ENCODE results near the gene TRIP13.

Gene TRIP13

DNA sequence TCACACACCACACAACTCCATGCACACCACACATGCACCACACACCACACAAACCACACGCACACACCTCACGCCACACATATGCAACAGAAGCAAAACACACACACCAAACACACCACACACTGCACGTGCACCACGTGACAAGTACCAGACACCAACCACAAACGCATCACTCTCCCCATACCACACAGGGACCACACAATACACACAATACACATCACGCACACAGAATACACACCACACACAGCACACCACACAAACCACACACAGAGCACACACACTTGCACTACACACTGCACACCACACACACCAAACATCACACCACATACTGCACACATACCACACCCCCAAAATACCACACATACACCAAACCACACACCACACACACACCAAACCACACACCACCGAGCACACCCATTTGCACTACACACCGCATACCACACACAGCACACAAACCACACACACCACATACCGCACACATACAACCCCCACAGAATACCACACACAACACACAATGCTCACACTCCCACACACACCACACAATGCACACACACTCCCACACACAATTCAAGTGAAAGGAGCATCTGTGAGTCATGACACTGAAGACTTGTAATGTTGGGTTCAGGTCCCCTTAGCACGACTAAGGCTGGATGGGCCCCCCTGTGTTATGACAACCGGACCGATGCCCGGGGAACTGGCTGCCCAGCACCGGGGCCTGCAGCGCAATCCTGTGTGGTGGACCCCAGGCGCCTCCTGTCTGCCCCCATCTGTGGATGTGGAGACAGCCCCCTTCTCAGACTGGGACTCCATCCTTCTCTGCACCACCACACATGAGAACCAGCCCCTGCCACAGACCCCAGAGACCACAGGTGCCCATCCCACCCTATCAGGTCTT lies 35.9 kb upstream of the TRIP13 start:
- Histone ChIP-seq H3K9me3 (ENCODE audit: control insufficient read depth, insufficient read depth, low read length) (no peaks in the 10 kb centered on the region), H3K9ac (ENCODE audit: low read depth, low read length) (no peak overlapping the region), H3K27ac (ENCODE audit: low read depth, low read length) (no peak overlapping the region), H3K27me3 (ENCODE audit: control insufficient read depth, insufficient read depth, low read length) (no peaks in the 10 kb centered on the region), H3K4me3 (ENCODE audit: low read depth, low read length) (no peak overlapping the region), H3K4me1 (ENCODE audit: control insufficient read depth, insufficient read depth, low read length) (no peaks in the 10 kb centered on the region), H3K36me3 (ENCODE audit: control insufficient read depth, insufficient read depth, low read length) (no peaks in the 10 kb centered on the region)

DNA sequence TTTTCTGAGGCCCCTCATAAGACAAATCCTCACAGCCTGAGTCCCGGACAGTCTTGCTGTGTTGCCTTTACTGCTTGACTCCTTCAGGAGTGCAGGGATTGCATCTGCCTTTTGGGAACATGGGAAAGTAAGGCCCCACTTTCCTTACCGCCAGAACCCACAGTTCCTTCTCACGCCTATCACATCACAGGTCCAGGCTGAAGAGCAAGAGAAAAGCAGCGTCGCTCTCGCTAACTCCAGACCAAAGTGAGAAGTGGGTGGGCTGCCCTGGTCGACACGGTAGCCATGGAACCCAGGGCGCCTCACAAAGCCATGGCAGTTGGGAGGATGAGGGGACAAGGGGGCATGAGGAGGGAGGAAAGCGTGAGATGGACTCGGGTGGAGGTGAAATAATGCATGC lies 34.0 kb upstream of the TRIP13 start:
- peaks cover 16% of the 10 kb centered on the region for H3K36me3 ChIP-seq (ENCODE audit: control insufficient read depth, insufficient read depth, low read length)

DNA sequence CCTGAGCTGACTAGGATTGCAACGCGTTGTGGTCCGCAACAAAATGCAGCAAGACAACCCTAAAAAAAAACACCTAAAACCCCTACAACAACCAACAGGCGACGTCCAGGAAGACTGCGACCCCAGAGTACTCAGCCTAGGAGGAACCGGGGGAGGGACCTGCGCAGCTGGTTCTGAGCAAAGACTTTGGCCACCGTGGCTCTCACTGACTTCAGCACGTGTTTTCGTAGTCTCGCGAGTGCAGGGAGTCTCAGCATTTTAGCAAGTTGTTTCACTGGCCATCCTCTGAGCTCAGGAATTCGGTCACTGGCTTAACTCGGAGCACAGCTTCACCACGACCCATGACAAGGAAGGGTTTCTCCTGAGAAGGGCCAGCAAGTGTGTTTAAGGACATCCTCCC lies 33.3 kb upstream of the TRIP13 start:
- no peaks in the 10 kb centered on the region for H3K4me1 ChIP-seq (ENCODE audit: control insufficient read depth, insufficient read depth, low read length)
- no peaks in the 10 kb centered on the region for H3K27me3 ChIP-seq (ENCODE audit: control insufficient read depth, insufficient read depth, low read length)
- no peak overlapping the region for H3K4me3 ChIP-seq (ENCODE audit: low read depth, low read length)
- H3K36me3 ChIP-seq (ENCODE audit: control insufficient read depth, insufficient read depth, low read length) = peaks cover 23% of the 10 kb centered on the region
- H3K9ac ChIP-seq (ENCODE audit: low read depth, low read length) = no peak overlapping the region
- no peaks in the 10 kb centered on the region for H3K9me3 ChIP-seq (ENCODE audit: control insufficient read depth, insufficient read depth, low read length)
- no peak overlapping the region for H3K27ac ChIP-seq (ENCODE audit: low read depth, low read length)

More for the DNA sequence above, 34.0 kb upstream of the TRIP13 start:
- no peak overlapping the region for H3K9ac ChIP-seq (ENCODE audit: low read depth, low read length)
- no peaks in the 10 kb centered on the region for H3K27me3 ChIP-seq (ENCODE audit: control insufficient read depth, insufficient read depth, low read length)
- H3K4me3 ChIP-seq (ENCODE audit: low read depth, low read length) = no peak overlapping the region
- H3K9me3 ChIP-seq (ENCODE audit: control insufficient read depth, insufficient read depth, low read length) = no peaks in the 10 kb centered on the region
- no peaks in the 10 kb centered on the region for H3K4me1 ChIP-seq (ENCODE audit: control insufficient read depth, insufficient read depth, low read length)
- H3K27ac ChIP-seq (ENCODE audit: low read depth, low read length) = no peak overlapping the region

DNA sequence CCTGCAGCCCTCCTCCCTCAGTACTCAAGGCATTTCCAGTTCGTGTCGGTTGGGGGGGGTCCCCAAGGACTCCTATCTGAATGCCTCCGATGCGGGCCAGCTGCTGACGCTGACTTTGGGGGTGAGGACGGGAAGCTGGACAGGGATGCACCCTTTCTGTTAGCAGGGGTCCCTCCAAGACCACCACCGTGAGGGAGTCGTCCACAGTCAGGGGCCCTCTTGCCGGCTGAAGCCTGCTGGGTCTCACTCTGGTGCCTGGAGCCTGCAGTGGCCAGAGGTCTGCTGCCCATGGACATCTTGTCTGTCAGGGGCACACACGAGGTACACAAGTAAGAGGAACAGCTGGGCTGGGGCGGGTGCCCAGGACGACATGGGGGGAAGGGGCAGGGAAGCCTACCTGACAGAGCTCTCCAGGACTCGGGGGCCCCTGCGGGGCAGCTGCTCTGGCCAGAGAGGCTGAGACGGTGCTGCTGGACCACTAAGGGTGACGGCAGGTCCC lies 32.8 kb upstream of the TRIP13 start:
- Histone ChIP-seq H3K27ac (ENCODE audit: low read depth, low read length) (no peak overlapping the region), H3K27me3 (ENCODE audit: control insufficient read depth, insufficient read depth, low read length) (no peaks in the 10 kb centered on the region)

DNA sequence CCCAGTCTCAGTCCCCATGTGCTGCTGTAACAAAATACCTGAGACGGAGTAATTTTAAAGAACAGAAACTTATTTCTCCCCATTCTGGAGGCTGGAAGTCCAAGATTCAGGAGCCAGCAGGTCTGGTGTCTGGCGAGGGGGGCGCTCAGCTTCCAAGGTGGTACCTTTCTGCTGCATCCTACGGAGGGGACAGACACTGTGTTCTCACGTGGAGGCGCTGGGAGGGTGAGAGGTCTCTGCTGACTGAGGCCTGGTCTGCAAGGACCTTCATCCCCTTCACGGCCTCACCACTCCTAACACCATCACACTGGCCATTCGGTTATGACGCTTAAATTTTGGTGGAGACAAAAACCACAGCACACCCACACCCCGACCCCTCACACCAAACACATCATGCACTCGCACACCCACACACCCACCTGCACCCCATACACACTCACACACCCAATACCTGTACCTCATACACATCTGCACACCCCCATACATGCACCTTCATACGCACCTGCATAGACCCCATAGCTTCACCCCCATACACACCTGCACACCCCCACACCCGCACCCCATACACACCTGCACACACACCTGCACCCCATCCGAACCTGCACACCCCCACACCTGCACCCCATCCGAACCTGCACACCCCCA lies 32.1 kb upstream of the TRIP13 start:
- no peaks in the 10 kb centered on the region for H3K4me1 ChIP-seq (ENCODE audit: control insufficient read depth, insufficient read depth, low read length)
- H3K9me3 ChIP-seq (ENCODE audit: control insufficient read depth, insufficient read depth, low read length) = no peaks in the 10 kb centered on the region
- no peak overlapping the region for H3K4me3 ChIP-seq (ENCODE audit: low read depth, low read length)
- no peak overlapping the region for H3K27ac ChIP-seq (ENCODE audit: low read depth, low read length)
- peaks cover 35% of the 10 kb centered on the region for H3K36me3 ChIP-seq (ENCODE audit: control insufficient read depth, insufficient read depth, low read length)
- H3K27me3 ChIP-seq (ENCODE audit: control insufficient read depth, insufficient read depth, low read length) = no peaks in the 10 kb centered on the region
- H3K9ac ChIP-seq (ENCODE audit: low read depth, low read length) = no peak overlapping the region

More for the DNA sequence above, 32.8 kb upstream of the TRIP13 start:
- H3K9ac ChIP-seq (ENCODE audit: low read depth, low read length) = no peak overlapping the region
- no peak overlapping the region for H3K4me3 ChIP-seq (ENCODE audit: low read depth, low read length)
- H3K9me3 ChIP-seq (ENCODE audit: control insufficient read depth, insufficient read depth, low read length) = no peaks in the 10 kb centered on the region
- H3K4me1 ChIP-seq (ENCODE audit: control insufficient read depth, insufficient read depth, low read length) = no peaks in the 10 kb centered on the region
- H3K36me3 ChIP-seq (ENCODE audit: control insufficient read depth, insufficient read depth, low read length) = peaks cover 27% of the 10 kb centered on the region

DNA sequence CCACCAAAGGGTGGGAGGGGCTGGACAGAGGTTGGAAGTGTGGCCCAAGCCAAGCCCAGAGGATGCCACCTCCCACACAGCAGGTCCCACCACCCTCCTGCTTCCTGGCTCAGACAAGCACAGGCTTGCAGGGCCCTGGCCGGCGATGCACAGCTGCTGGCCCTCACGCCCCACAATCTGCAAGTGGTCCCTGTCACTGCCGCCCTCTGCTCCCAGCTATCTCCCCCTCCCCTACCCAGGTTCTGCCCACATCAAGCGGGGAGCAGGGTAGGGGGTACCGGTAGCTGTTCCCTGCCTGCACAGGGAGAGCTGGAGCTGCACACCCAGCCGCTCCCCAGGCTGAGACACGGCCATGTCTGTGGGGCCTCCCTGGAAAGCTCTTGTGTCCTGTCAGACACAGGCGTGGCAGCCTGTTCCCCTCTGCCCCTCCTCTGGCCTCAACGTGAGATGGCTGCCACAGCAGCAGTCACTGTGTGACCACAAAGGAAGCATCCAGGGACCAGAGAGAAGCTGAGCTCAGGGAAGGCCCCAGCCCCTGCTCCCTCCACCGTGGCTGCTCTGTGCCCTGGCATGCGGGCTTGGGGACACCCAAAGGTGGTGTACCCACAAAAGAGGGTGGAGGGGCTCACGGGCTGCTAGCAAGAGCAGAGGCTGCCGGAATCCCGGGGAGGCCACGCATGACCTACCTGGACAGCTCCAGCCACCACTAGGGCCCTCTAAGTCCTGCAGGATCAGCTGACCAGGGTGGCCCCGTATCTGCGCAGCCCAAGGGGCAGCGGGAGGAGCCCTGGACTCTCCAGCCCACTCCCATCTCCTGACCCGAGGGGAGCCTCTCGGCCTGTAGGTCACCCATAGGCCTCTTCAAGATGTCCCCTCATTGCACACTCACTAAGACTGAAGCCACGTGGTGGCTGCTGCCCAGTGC lies 31.0 kb upstream of the TRIP13 start:
- H3K27ac ChIP-seq (ENCODE audit: low read depth, low read length) = no peak overlapping the region
- H3K4me3 ChIP-seq (ENCODE audit: low read depth, low read length) = no peak overlapping the region
- H3K9ac ChIP-seq (ENCODE audit: low read depth, low read length) = no peak overlapping the region
- H3K36me3 ChIP-seq (ENCODE audit: control insufficient read depth, insufficient read depth, low read length) = peaks cover 46% of the 10 kb centered on the region
- no peaks in the 10 kb centered on the region for H3K27me3 ChIP-seq (ENCODE audit: control insufficient read depth, insufficient read depth, low read length)
- no peaks in the 10 kb centered on the region for H3K9me3 ChIP-seq (ENCODE audit: control insufficient read depth, insufficient read depth, low read length)
- no peaks in the 10 kb centered on the region for H3K4me1 ChIP-seq (ENCODE audit: control insufficient read depth, insufficient read depth, low read length)

DNA sequence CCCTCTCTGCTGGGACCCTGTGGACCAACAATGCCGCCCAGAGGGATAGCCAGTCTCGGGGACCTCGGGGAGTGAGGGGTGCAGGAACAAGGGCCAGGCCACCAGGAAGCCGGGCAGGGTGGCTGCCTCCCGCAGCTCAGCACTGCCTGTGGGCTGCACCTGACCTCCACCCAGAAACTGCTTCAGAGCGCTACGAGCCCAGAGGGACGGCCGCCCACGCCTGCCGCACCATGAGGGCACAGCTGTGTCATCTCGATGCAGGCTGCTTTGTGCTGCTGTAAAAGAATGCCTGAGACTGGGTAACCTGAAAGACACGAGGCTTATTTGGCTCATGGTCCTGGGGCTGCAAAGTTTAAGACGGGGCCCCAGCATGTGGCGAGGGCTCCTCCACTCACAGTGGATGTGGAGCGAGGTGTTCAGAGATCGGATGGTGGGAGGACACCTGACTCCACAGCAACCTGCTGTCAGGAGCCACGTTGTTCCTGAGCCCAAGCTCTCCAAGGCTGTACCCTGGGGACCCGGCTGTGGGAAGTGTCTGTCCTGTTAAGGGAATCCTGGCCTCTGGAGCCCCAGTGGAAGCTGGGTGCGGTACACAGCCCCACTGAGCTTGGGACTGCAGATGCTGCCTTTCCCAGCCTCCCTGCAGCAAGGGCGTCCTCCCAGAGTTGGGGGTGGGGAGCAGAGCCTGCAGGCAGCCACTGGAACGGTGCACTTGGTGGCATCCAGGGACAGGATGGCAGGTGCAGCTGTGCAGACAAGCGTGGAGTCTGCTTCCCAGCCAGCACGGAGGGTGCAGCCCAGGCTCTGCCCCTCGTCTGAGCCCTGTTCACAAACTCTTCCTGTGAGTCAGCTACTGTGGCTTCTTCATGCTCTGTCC lies 30.1 kb upstream of the TRIP13 start:
- Histone ChIP-seq H3K9ac (ENCODE audit: low read depth, low read length) (no peak overlapping the region), H3K9me3 (ENCODE audit: control insufficient read depth, insufficient read depth, low read length) (no peaks in the 10 kb centered on the region), H3K36me3 (ENCODE audit: control insufficient read depth, insufficient read depth, low read length) (peaks cover 54% of the 10 kb centered on the region), H3K4me3 (ENCODE audit: low read depth, low read length) (no peak overlapping the region), H3K27ac (ENCODE audit: low read depth, low read length) (no peak overlapping the region), H3K4me1 (ENCODE audit: control insufficient read depth, insufficient read depth, low read length) (no peaks in the 10 kb centered on the region), H3K27me3 (ENCODE audit: control insufficient read depth, insufficient read depth, low read length) (no peaks in the 10 kb centered on the region)

DNA sequence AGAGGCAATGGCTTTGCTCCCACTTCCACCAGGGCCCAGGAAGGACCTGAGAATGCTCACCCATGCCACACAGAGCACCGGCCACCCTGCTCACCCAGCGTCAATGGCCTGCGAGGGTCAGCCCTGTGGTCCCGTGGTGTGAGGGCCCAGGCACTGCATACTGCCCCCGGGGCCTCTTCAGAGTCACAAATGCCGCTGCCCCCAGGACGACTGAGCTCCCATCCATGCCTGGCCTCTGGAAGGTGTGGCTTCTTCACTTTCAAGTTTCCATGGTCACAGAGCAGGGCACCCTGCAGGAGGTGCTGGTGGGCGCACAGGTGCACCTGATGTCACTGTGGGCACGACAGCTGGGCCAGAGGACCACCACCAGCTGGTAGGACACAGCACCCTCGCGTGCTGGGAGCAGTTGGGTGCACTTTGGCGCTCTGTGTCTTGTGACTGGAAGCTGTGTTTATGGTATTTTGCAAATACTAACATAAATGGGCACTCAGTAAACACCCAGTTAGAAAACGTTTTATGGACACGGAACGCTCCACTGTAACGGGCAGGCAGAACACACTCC lies 29.4 kb upstream of the TRIP13 start:
- Histone ChIP-seq H3K4me1 (ENCODE audit: control insufficient read depth, insufficient read depth, low read length) (no peaks in the 10 kb centered on the region), H3K9ac (ENCODE audit: low read depth, low read length) (no peak overlapping the region), H3K9me3 (ENCODE audit: control insufficient read depth, insufficient read depth, low read length) (no peaks in the 10 kb centered on the region), H3K4me3 (ENCODE audit: low read depth, low read length) (no peak overlapping the region), H3K27ac (ENCODE audit: low read depth, low read length) (no peak overlapping the region), H3K27me3 (ENCODE audit: control insufficient read depth, insufficient read depth, low read length) (no peaks in the 10 kb centered on the region), H3K36me3 (ENCODE audit: control insufficient read depth, insufficient read depth, low read length) (peaks cover 61% of the 10 kb centered on the region)

DNA sequence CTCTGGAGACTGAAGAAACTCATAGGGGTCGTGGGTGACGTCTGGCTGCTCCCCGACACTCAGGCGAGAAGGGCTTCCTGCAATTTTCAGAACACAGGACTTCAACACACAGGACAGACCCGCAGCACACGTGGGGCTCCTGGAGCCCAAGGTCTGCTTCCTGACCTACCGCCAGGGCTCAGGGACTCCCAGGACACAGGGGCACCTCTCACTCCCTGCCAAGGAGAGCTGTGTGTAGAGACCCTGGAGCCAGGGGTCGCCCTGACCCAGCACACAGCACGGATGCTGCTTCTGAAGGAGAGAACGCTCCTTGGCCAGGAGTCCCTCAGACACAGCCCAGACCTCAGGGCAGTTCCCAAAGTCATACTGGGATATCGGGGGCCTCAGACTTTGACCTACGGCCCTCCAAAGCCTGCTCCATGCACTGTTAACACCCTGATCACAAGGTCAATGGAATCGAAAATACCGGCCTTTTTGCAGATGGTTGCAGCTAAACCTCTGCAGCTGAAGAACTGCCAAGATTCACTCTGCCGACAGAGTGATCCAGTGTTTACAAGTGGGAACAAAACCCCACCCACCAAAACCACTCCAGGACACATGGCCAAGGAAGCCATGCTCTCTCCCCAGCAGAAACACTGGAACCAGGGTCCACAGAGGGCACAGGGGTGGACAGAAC lies 28.1 kb upstream of the TRIP13 start:
- Histone ChIP-seq H3K4me3 (ENCODE audit: low read depth, low read length) (no peak overlapping the region), H3K27me3 (ENCODE audit: control insufficient read depth, insufficient read depth, low read length) (no peaks in the 10 kb centered on the region), H3K4me1 (ENCODE audit: control insufficient read depth, insufficient read depth, low read length) (no peaks in the 10 kb centered on the region), H3K9me3 (ENCODE audit: control insufficient read depth, insufficient read depth, low read length) (no peaks in the 10 kb centered on the region), H3K36me3 (ENCODE audit: control insufficient read depth, insufficient read depth, low read length) (peaks cover 74% of the 10 kb centered on the region), H3K27ac (ENCODE audit: low read depth, low read length) (no peak overlapping the region), H3K9ac (ENCODE audit: low read depth, low read length) (no peak overlapping the region)

All from HUES48 (cell line).